Measurements from ENCODE around the gene AP2A2. TPM values are rescaled to one million over a fixed set of nuclear protein-coding genes. Genes with fewer than 3 reads are reported as not detected.

Gene AP2A2
- polyA plus RNA-seq, 1 experiment: 76.5 TPM

DNA sequence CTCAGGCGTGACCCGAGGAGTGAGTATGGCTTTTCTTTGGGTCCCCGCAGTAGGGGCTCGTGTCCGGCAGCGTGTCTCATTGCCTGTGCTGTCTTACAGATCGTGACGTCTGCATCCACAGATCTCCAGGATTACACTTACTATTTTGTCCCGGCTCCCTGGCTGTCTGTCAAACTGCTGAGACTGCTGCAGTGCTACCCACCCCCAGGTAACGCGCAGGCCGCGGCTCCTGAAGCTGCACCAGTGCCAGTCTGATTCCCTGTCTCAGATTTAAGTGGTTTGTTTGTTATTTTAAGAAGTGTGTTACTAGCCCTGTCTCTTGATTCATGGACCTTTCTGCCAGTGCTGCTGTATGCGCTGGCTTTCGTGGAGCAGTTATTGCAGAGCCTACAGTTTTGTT is 58.9 kb downstream of the AP2A2 start:
- H3K36me3 ChIP-seq (ENCODE audit: control insufficient read depth, insufficient read depth, low read length): peaks cover 54% of the 10 kb centered on the region
- no peak overlapping the region for H3K4me3 ChIP-seq (ENCODE audit: low read depth, low read length)
- no peak for DNase-seq (ENCODE audit: low read depth)
- ChIA-PET CTCF (no interaction called here), POLR2A (no interaction called here)
- no peaks in the 10 kb centered on the region for H3K27me3 ChIP-seq (ENCODE audit: control insufficient read depth, insufficient read depth, low read length)
- TF ChIP-seq, protein P1, sequence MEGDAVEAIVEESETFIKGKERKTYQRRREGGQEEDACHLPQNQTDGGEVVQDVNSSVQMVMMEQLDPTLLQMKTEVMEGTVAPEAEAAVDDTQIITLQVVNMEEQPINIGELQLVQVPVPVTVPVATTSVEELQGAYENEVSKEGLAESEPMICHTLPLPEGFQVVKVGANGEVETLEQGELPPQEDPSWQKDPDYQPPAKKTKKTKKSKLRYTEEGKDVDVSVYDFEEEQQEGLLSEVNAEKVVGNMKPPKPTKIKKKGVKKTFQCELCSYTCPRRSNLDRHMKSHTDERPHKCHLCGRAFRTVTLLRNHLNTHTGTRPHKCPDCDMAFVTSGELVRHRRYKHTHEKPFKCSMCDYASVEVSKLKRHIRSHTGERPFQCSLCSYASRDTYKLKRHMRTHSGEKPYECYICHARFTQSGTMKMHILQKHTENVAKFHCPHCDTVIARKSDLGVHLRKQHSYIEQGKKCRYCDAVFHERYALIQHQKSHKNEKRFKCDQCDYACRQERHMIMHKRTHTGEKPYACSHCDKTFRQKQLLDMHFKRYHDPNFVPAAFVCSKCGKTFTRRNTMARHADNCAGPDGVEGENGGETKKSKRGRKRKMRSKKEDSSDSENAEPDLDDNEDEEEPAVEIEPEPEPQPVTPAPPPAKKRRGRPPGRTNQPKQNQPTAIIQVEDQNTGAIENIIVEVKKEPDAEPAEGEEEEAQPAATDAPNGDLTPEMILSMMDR (IDR thresholded peaks at IDR 0.05; ENCODE audit: insufficient read depth, low read depth, low read length): no peak

DNA sequence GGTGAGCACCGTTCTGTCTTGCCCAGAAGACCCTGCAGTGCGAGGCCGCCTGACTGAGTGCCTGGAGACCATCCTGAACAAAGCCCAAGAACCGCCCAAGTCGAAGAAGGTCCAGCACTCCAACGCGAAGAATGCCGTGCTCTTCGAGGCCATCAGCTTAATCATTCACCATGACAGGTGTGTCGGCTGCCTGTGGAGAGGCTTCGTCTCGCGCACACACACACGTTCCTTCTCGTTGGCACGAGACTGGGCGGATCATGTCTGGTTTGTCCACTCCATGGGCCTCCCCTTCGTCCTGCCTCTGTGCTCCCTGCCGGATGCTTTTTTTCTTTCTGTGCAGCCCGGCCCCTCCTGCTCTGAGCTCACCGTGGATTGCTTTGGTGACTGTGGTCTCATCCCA is 59.7 kb downstream of the AP2A2 start:
- TF ChIP-seq, protein P1 (IDR thresholded peaks at IDR 0.05; ENCODE audit: insufficient read depth, low read depth, low read length): no peak
- H3K4me3 ChIP-seq (ENCODE audit: low read depth, low read length): no peak overlapping the region
- DNase-seq (ENCODE audit: low read depth): no peak
- ChIA-PET CTCF (interaction anchor here (1.2 kb wide), 1 partner anchor 22 kb away, joined by 5 read pairs; no protein-coding TSS in a partner anchor), POLR2A (no interaction called here)
- H3K36me3 ChIP-seq (ENCODE audit: control insufficient read depth, insufficient read depth, low read length): peaks cover 62% of the 10 kb centered on the region
- H3K27me3 ChIP-seq (ENCODE audit: control insufficient read depth, insufficient read depth, low read length): no peaks in the 10 kb centered on the region

DNA sequence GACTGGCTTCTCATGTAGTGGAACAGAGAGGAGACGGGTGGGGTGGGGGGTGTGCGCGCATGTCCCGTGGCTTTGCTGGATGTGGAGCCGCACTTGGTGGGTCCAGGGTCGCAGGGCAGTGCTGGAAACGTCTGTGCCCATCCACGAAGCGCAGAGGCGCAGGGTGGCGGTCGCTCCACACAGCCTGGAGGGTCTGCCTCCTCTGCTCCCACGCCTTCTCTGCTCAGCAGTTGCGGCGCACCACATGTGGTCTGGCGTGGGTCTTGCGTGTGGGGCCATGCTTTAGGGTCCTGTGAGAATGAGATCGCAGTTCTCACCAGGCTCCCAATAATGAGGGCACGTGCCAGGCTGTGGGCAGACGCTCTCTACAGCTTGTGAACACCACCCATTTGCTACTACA is 60.2 kb downstream of the AP2A2 start:
- ChIA-PET POLR2A (no interaction called here), CTCF (interaction anchor here (1.2 kb wide), 1 partner anchor 21 kb away, joined by 5 read pairs; no protein-coding TSS in a partner anchor)
- Histone ChIP-seq H3K36me3 (ENCODE audit: control insufficient read depth, insufficient read depth, low read length) (peaks cover 59% of the 10 kb centered on the region), H3K27me3 (ENCODE audit: control insufficient read depth, insufficient read depth, low read length) (no peaks in the 10 kb centered on the region), H3K4me3 (ENCODE audit: low read depth, low read length) (no peak overlapping the region)
- TF ChIP-seq, protein P1 (IDR thresholded peaks at IDR 0.05; ENCODE audit: insufficient read depth, low read depth, low read length): no peak
- no peak for DNase-seq (ENCODE audit: low read depth)

DNA sequence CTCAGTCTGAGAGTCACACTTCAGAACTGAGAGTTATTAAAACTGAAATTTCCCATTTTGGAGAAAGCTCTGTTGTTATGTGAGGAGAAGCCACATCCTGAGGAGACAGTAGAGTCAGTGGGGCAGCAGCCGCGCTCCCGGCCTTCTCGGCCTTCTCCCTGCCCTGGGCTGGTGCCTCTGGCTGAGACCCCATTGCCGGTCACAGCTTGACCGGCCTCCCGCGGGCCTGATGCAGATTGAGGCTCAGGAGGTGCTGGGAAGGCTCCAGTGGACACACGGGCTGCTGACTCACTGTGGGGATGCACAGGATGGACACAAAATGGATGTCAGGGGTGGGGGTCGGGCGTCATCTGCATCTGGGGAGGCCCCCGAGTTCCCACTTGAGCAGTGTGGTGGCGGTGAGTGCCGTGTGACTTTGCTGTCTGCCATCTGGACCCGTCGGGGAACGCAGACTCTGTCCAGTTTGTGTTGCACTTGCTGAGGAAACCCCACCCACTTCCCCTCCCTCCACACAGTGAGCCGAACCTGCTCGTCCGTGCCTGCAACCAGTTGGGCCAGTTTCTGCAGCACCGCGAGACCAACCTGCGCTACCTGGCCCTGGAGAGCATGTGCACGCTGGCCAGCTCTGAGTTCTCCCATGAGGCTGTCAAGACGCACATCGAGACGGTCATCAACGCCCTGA is 60.7 kb downstream of the AP2A2 start:
- Histone ChIP-seq H3K36me3 (ENCODE audit: control insufficient read depth, insufficient read depth, low read length) (peaks cover 59% of the 10 kb centered on the region), H3K4me3 (ENCODE audit: low read depth, low read length) (no peak overlapping the region), H3K27me3 (ENCODE audit: control insufficient read depth, insufficient read depth, low read length) (no peaks in the 10 kb centered on the region)
- DNase-seq (ENCODE audit: low read depth): no peak
- POLR2A ChIA-PET: no interaction called here
- TF ChIP-seq, protein P1 (IDR thresholded peaks at IDR 0.05; ENCODE audit: insufficient read depth, low read depth, low read length): no peak
- CTCF ChIA-PET: interaction anchor here (1.2 kb wide), 1 partner anchor 21 kb away, joined by 5 read pairs; no protein-coding TSS in a partner anchor

DNA sequence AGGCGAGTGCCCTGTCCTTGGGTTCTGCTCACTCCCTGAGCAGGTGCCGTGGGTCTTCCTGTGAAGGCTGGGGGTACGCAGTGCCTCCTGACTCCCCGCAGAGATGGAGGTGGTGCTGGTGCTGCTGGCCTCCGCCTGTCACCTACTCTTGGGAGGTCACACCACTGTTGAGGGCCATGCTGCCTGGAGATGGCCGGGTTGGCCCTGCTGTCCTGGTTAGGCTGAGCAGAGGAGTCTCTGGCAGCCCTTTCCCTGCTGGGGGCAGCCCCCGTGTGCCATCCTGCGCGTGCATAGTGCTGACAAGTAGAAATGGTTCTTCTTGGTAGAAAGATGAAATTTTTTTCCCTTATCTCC is 61.3 kb downstream of the AP2A2 start:
- TF ChIP-seq, protein P1 (IDR thresholded peaks at IDR 0.05; ENCODE audit: insufficient read depth, low read depth, low read length): no peak
- POLR2A ChIA-PET: no interaction called here
- CTCF ChIA-PET: no interaction called here

More for the DNA sequence above, 61.3 kb downstream of the AP2A2 start:
- Histone ChIP-seq H3K27me3 (ENCODE audit: control insufficient read depth, insufficient read depth, low read length) (no peaks in the 10 kb centered on the region), H3K36me3 (ENCODE audit: control insufficient read depth, insufficient read depth, low read length) (peaks cover 58% of the 10 kb centered on the region), H3K4me3 (ENCODE audit: low read depth, low read length) (no peak overlapping the region)
- no peak for DNase-seq (ENCODE audit: low read depth)

Measured in BJ (cell line).